Heart left ventricle (tissue), 16 donors: ENCODE data around the gene IKZF3. TPM values are rescaled to one million over a fixed set of nuclear protein-coding genes. Genes with fewer than 3 reads are reported as not detected.

Experiments used
- ATAC-seq, 4 donors: fragments of 200-7000 bp; cut with Tn5 transposase; one replicate each; pipeline ENCODE4 v1.9.1; 2020 to 2022; ENCODE audit warnings: moderate library complexity in 4 of 4, mild to moderate bottlenecking in 3 of 4, moderate number of reproducible peaks in 1 of 4
- DNase-seq, 5 donors: peaks; one replicate each; pipeline ENCODE4 v3.0.0-alpha.2; 2020
- H3K27ac ChIP-seq, 12 donors: fragments of 200-600 bp; sonication (generic) in 4 of 12; one replicate each; pipeline versions ENCODE4 v1.5.0 to v1.8.0; 2016 to 2022; ENCODE audit warnings: mild to moderate bottlenecking in 2 of 12
- H3K27me3 ChIP-seq, 9 donors: fragments of 200-600 bp; sonication (generic) in 2 of 9; one replicate each; pipeline versions ENCODE4 v1.5.1 to v1.8.0; 2016 to 2022; ENCODE audit warnings: mild to moderate bottlenecking in 3 of 9
- H3K36me3 ChIP-seq, 9 donors: fragments of 200-600 bp; sonication (generic) in 2 of 9; one replicate each; pipeline versions ENCODE4 v1.5.0 to v1.8.0; 2018 to 2022; ENCODE audit warnings: mild to moderate bottlenecking in 2 of 9
- H3K4me1 ChIP-seq, 12 donors: fragments of 200-600 bp; sonication (generic) in 4 of 12; one replicate each; pipeline versions ENCODE4 v1.5.0 to v1.8.0; 2016 to 2022; ENCODE audit warnings: mild to moderate bottlenecking in 3 of 12
- H3K4me3 ChIP-seq, 12 donors: fragments of 200-600 bp; sonication (generic) in 4 of 12; one replicate each; pipeline versions ENCODE4 v1.5.0 to v1.8.0; 2017 to 2022; ENCODE audit warnings: mild to moderate bottlenecking in 9 of 12, moderate library complexity in 4 of 12
- H3K9me3 ChIP-seq, 12 donors: fragments of 200-600 bp; sonication (generic) in 4 of 12; one replicate each; pipeline versions ENCODE4 v1.5.0 to v1.8.0; 2016 to 2022; ENCODE audit warnings: mild to moderate bottlenecking in 1 of 12
- CTCF ChIP-seq, 12 donors: fragments of 200-600 bp; sonication (generic) in 4 of 12; IDR thresholded peaks; one replicate each; pipeline versions ENCODE4 v1.5.0 to v1.8.0; 2018 to 2022; ENCODE audit warnings: antibody characterized with exemption in 12 of 12, mild to moderate bottlenecking in 5 of 12
- POLR2A ChIP-seq, 2 donors: fragments of 450-650 bp; IDR thresholded peaks; one replicate each; pipeline ENCODE4 v1.6.1; 2017; ENCODE audit warnings: antibody characterized with exemption in 2 of 2, mild to moderate bottlenecking in 2 of 2, moderate library complexity in 2 of 2
- WGBS, 4 donors: extraction: QIAGEN DNeasy Blood & Tissue Kit in 2 of 4; methylation state at CpG; one replicate each; pipeline versions ENCODE4 v1.1.5 to v1.1.7; 2013 to 2018; 5-methylcytosine and 5-hydroxymethylcytosine counted together
- intact Hi-C, 10 donors: fragments of 100-400 bp; cut with DNase I; formaldehyde crosslinking; loops; one replicate each; pipeline versions ENCODE4 v1.11.1 to v1.14.2; 2022
- polyA plus RNA-seq, 2 donors: library from polyadenylated mRNA; stranded (reverse); fragments of 200-250 nt; gene quantifications; one replicate each; pipeline ENCODE4 v1.2.3, GENCODE V29; 2013
- total RNA-seq, 9 donors: library from RNA; depleted of rRNA in 2 of 9; stranded (reverse); fragments of >200 nt in 2 of 9; fragmentation: NEBNext Ultra II Directional in 3 of 9; extraction: Animal tissue kit (Norgen Biotek cat#: 25700) in 3 of 9; gene quantifications; one replicate each; pipeline versions ENCODE4 v1.1.0 to v1.2.4, GENCODE V29; 2016 to 2023
- donor health status: ischemic (EF 13 %, LVEDD 7.1; RV severe dilation, severe dysfunction).
- donor health status: healthy with polysubstance abuse.
- donor health status: DM: no; HTN: yes; CAD: no.
- donor health status: DM: no; HTN: no; CAD: no.
- donor health status: ischemic (EF 25% LVEDD 6.9; RV normal size, moderate dysfunction).
- donor health status: ischemic (EF 25% LVEDD 5.7; RV mildly dilated, moderate dysfunction).
- donor health status: healthy.
- donor health status: DM: yes; HTN: yes; CAD: no.
- donor health status: ischemic (EF 35%, LVEDD 5.7; RV mildly dilated, moderate dysfunction).
- donor health status: nonischemic (EF 11% LVEDD 7.7; RV severe dilation, severe dysfunction).
- donor health status: DM: yes; HTN: yes; CAD: no.
- donor health status: PGD.
- donor health status: ischemic (EF 29% LVEDD 5.4; RV normal size, mild dysfunction).
- donor health status: nonischemic (EF 23%, LVEDD 6.1; RV moderate dilation, normal function).

IKZF3 gene
- total and polyA plus RNA-seq, 11 donors, result 0.07 to 6.9 (median 0.21) TPM

- Histone ChIP-seq H3K27me3 (peaks cover 25 to 80% (median 57%) of the 10 kb centered on the region in 9 donors), H3K4me3 (peak overlapping the region in 1 of 12 donors; percentile 34), H3K36me3 (no peaks in the 10 kb centered on the region), H3K27ac (peak overlapping the region in 1 of 12 donors; percentile 58), H3K9me3 (peaks cover 0 to 8% (median 0%) of the 10 kb centered on the region in 12 donors), H3K4me1 (peaks cover 0 to 27% (median 5%) of the 10 kb centered on the region in 12 donors)
- DNase-seq, result no peak
- TF ChIP-seq CTCF (IDR thresholded peaks at IDR 0.05) (no peak), POLR2A (IDR thresholded peaks at IDR 0.05) (no peak)
- intact Hi-C loops, result loop anchor here in 1 of 10 donors (10.0 kb wide), 1 partner anchor 58 kb away; the partner anchor contains the start of genes LRRC3C and ORMDL3
- 77 to 86% (median 83%) methylated on average over 21 of the region's 21 CpGs for WGBS, 4 donors
- ATAC-seq, result no peak
Observed at GRCh38 chr17:39867084-39867879, 3.2 kb upstream of the IKZF3 start.

GRCh38 chr17:39866013-39866730 lies 2.1 kb upstream of the IKZF3 start:
- WGBS, 4 donors, result 87 to 90% (median 88%) methylated on average over 8 of the region's 8 CpGs

GRCh38 chr17:39863244-39863917 lies 731 bp downstream of the IKZF3 start:
- Histone ChIP-seq H3K27me3 (peaks cover 29 to 97% (median 73%) of the 10 kb centered on the region in 9 donors), H3K27ac (peak overlapping the region in 1 of 12 donors; percentile 76), H3K36me3 (no peaks in the 10 kb centered on the region), H3K4me3 (peak overlapping the region in 4 of 12 donors; percentile 2 to 58 (median 10)), H3K9me3 (peaks cover 0 to 8% (median 0%) of the 10 kb centered on the region in 12 donors), H3K4me1 (peaks cover 0 to 27% (median 5%) of the 10 kb centered on the region in 12 donors)
- DNase-seq (no peak), ATAC-seq (no peak)
- intact Hi-C loops, result loop anchor here in 1 of 10 donors (10.0 kb wide), 1 partner anchor 61 kb away; the partner anchor contains the start of genes LRRC3C and ORMDL3
- TF ChIP-seq POLR2A (IDR thresholded peaks at IDR 0.05) (no peak), CTCF (IDR thresholded peaks at IDR 0.05) (no peak)
- 54 to 73% (median 63%) methylated on average over 7 of the region's 7 CpGs for WGBS, 4 donors

More at GRCh38 chr17:39866013-39866730, 2.1 kb upstream of the IKZF3 start:
- Histone ChIP-seq H3K4me1 (peaks cover 0 to 27% (median 5%) of the 10 kb centered on the region in 12 donors), H3K27me3 (peaks cover 28 to 87% (median 69%) of the 10 kb centered on the region in 9 donors), H3K9me3 (peaks cover 0 to 8% (median 0%) of the 10 kb centered on the region in 12 donors), H3K36me3 (no peaks in the 10 kb centered on the region), H3K27ac (peak overlapping the region in 1 of 12 donors; percentile 76), H3K4me3 (no peak overlapping the region)
- DNase-seq (no peak), ATAC-seq (no peak)
- no peak for TF ChIP-seq CTCF (IDR thresholded peaks at IDR 0.05)
- no peak for TF ChIP-seq POLR2A (IDR thresholded peaks at IDR 0.05)
- intact Hi-C loops, result loop anchor here in 1 of 10 donors (10.0 kb wide), 1 partner anchor 59 kb away; the partner anchor contains the start of genes LRRC3C and ORMDL3
